K562 (cell line): ENCODE data around the gene TCF3.

Experiments used
- ATF1 ChIP-seq, 2 experiments: fragments of 450-650 bp in 1 of 2; IDR thresholded peaks; 2 replicates each; pipeline ENCODE4 v1.6.1; 2016; ENCODE audit warnings: missing compliant biosample characterization in 1 of 2, missing genetic modification characterization in 1 of 2
- BDP1 ChIP-seq: IDR thresholded peaks from 3 replicates; pipeline ENCODE4 v1.6.1; 2011; ENCODE audit not compliant: insufficient read length, insufficient read depth
- EZH2 ChIP-seq: IDR thresholded peaks from 2 replicates; pipeline ENCODE4 v1.6.1; 2012; ENCODE audit warnings: low read depth, mild to moderate bottlenecking, inconsistent platforms, low read length, borderline replicate concordance
- HIVEP1 ChIP-seq: fragments of 250-450 bp; sonication (Bioruptor Pico); IDR thresholded peaks from 2 replicates; pipeline ENCODE4 v1.4.0; 2020; ENCODE audit warnings: mild to moderate bottlenecking
- POLR2A ChIP-seq: fragments of 450-650 bp; conservative IDR thresholded peaks from 2 replicates; pipeline ENCODE4 v1.6.1; 2016
- XRCC3 ChIP-seq: fragments of 450-650 bp; IDR thresholded peaks from 2 replicates; pipeline ENCODE4 v1.6.1; 2017; ENCODE audit warnings: mild to moderate bottlenecking, moderate library complexity

DNA sequence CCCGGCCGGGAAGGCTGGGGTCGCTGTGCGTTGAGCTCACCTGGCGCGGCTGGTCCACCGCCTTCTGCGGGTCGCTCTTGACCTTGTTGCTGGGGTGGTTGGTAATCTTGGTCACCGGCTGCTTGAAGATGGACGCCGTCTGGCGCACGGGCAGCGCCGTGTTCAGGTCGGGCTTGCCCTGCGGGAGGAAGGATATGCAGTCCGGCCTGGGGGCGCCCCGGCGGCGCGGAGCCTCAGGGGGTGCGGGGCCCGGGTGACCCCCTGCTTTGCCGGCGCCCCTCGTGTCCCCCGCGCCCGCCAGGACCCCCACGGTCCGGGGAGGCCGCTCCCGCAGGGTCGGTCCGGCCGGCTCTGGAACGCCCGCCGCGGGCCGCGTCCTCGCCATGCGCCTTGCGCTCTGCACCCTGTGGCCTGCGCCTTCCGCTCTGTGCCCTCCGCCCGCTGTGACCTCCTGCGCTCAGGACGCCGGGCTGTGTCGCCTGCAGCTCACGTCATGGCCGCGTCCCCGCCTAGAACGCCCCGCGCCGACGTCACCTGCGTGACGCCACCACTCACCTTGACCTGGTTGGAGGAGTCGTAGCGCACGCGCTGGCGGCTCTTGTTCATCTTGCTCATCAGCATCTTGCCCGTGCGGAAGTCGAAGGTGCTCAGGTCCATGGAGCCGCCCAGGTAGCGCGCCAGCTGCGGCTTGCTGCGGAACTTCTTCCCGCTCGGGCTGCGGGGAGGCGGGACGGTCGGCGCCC is 67.7 kb downstream of the TCF3 start:
- TF ChIP-seq BDP1 (no peak), XRCC3 (no peak), ATF1 (CRISPR knock-in tag; IDR thresholded peaks at IDR 0.05) (no peak), ATF1 (tag; IDR thresholded peaks at IDR 0.05) (no peak), HIVEP1 (no peak), EZH2 (no peak), POLR2A (no peak)
